ENCODE measurements around the gene SHCBP1L.

Gene SHCBP1L

DNA sequence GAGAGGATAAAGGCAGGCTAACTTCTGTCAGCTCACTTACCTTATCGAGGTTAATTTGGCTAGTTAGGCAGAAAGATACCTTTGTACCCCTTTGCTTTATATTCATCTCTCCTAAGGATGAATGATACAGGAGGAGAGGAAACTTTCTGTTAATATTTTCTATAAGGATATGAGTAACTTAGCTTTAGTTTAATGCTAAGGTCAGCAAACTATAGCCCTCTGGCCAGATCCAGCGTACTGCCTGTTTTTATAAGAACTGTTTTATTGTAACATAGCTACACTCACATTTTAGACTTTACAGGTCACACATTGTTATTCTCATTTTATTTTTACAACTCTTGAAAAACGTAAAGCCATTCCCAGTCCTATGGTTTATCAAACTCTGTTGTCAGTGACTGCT lies 95.8 kb downstream of the SHCBP1L start:
- Histone ChIP-seq H3K27me3 (ENCODE audit: control insufficient read depth in 5 of 5, insufficient read depth in 4 of 5, low read length in 5 of 5) (no peaks in the 10 kb centered on the region), H3K4me3 (ENCODE audit: low read depth in 1 of 5, low read length in 5 of 5) (no peak overlapping the region), H3K36me3 (ENCODE audit: control insufficient read depth in 5 of 5, insufficient read depth in 5 of 5, low read length in 5 of 5) (peaks cover 87 to 99% (median 97%) of the 10 kb centered on the region in 5 donors), H3K9ac (ENCODE audit: low read length in 5 of 5) (no peak overlapping the region), H3K4me1 (ENCODE audit: control insufficient read depth in 5 of 5, insufficient read depth in 5 of 5, low read length in 5 of 5) (no peaks in the 10 kb centered on the region), H3K9me3 (ENCODE audit: control insufficient read depth in 5 of 5, low read length in 5 of 5) (no peaks in the 10 kb centered on the region), H3K27ac (ENCODE audit: low read depth, low read length) (no peak overlapping the region)

DNA sequence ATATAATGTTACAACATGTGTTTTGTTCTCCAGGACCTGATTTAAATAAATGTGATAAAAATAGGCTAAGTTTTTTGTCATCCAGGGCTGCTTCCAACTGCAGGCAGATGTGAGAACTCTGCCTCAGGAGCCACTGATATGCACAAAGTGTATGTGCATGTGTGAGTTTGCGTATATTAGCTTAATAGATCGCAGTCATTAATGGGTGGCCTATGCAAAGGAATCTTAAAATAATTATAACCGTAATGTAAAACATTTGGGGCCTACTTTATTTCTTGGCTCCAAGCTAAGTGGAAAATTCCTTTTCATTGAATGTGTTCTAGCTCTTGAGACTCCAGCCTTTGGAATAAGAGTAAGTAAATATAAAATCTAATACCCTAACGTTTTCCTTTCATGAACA lies 97.1 kb downstream of the SHCBP1L start:
- peaks cover 84 to 95% (median 92%) of the 10 kb centered on the region in 5 donors for H3K36me3 ChIP-seq (ENCODE audit: control insufficient read depth in 5 of 5, insufficient read depth in 5 of 5, low read length in 5 of 5)
- no peaks in the 10 kb centered on the region for H3K9me3 ChIP-seq (ENCODE audit: control insufficient read depth in 5 of 5, low read length in 5 of 5)
- no peak overlapping the region for H3K9ac ChIP-seq (ENCODE audit: low read length in 5 of 5)
- H3K4me1 ChIP-seq (ENCODE audit: control insufficient read depth in 5 of 5, insufficient read depth in 5 of 5, low read length in 5 of 5) = no peaks in the 10 kb centered on the region
- no peak overlapping the region for H3K27ac ChIP-seq (ENCODE audit: low read depth, low read length)
- H3K4me3 ChIP-seq (ENCODE audit: low read depth in 1 of 5, low read length in 5 of 5) = no peak overlapping the region
- no peaks in the 10 kb centered on the region for H3K27me3 ChIP-seq (ENCODE audit: control insufficient read depth in 5 of 5, insufficient read depth in 4 of 5, low read length in 5 of 5)

DNA sequence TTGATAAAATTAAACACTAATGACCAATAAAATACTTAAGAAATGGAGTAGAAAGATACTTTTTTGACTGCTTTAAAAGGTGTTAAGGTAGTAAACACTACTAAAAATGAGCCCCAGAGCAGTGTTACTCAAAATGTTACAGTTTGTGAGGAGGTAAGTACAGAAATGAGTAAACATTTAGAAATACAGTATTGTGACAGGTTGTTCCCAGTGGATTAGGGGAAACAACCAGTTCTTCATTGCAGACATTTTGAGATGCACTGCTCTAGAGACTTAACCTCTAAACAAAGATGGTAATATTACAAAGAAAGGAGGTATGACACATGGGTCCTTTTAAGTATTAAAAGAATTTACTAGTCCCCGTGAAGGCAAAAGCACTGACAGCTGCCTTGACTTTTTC lies 101.1 kb downstream of the SHCBP1L start:
- Histone ChIP-seq H3K27ac (ENCODE audit: low read depth, low read length) (no peak overlapping the region), H3K4me3 (ENCODE audit: low read depth in 1 of 5, low read length in 5 of 5) (no peak overlapping the region), H3K36me3 (ENCODE audit: control insufficient read depth in 5 of 5, insufficient read depth in 5 of 5, low read length in 5 of 5) (peaks cover 74 to 89% (median 83%) of the 10 kb centered on the region in 5 donors), H3K4me1 (ENCODE audit: control insufficient read depth in 5 of 5, insufficient read depth in 5 of 5, low read length in 5 of 5) (no peaks in the 10 kb centered on the region), H3K9me3 (ENCODE audit: control insufficient read depth in 5 of 5, low read length in 5 of 5) (no peaks in the 10 kb centered on the region), H3K27me3 (ENCODE audit: control insufficient read depth in 5 of 5, insufficient read depth in 4 of 5, low read length in 5 of 5) (no peaks in the 10 kb centered on the region), H3K9ac (ENCODE audit: low read length in 5 of 5) (no peak overlapping the region)

DNA sequence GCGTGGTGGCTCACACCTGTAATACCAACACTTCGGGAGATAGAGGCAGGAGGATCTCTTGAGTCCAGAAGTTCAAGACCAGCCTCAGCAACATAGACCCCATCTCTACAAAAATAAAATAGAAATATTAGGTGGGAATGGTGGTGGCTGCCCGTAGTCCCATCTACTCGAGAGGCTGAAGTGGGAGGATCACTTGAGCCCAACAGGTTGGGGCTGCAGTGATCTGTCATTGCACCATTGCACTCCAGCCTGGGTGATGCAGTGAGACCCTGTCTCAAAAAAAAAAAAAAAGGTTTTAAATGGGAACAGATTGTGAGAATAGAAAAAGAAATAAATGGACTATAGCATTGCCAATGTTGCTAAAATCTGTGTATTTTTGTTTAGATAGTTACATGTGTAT lies 102.6 kb downstream of the SHCBP1L start:
- Histone ChIP-seq H3K27ac (ENCODE audit: low read depth, low read length) (no peak overlapping the region), H3K4me3 (ENCODE audit: low read depth in 1 of 5, low read length in 5 of 5) (no peak overlapping the region), H3K4me1 (ENCODE audit: control insufficient read depth in 5 of 5, insufficient read depth in 5 of 5, low read length in 5 of 5) (no peaks in the 10 kb centered on the region), H3K36me3 (ENCODE audit: control insufficient read depth in 5 of 5, insufficient read depth in 5 of 5, low read length in 5 of 5) (peaks cover 67 to 82% (median 75%) of the 10 kb centered on the region in 5 donors), H3K27me3 (ENCODE audit: control insufficient read depth in 5 of 5, insufficient read depth in 4 of 5, low read length in 5 of 5) (no peaks in the 10 kb centered on the region), H3K9ac (ENCODE audit: low read length in 5 of 5) (no peak overlapping the region), H3K9me3 (ENCODE audit: control insufficient read depth in 5 of 5, low read length in 5 of 5) (no peaks in the 10 kb centered on the region)
